Mucosa of stomach (tissue), 1 donor: ENCODE measurements around the gene CAMK2D.
"Not testable (repeated sequence)": the region's sequence is repeated elsewhere in the genome, so short reads cannot be mapped to it uniquely, and the experiment has no call there.

Source experiments
- H3K27me3 ChIP-seq: one replicate; pipeline ENCODE4 v1.7.0; 2013; ENCODE audit warnings: mild to moderate bottlenecking, low read length; ENCODE audit not compliant: control insufficient read depth, insufficient read depth
- H3K36me3 ChIP-seq: one replicate; pipeline ENCODE4 v1.7.0; 2013; ENCODE audit warnings: low read length; ENCODE audit not compliant: control insufficient read depth, insufficient read depth
- H3K4me1 ChIP-seq: one replicate; pipeline ENCODE4 v1.7.0; 2013; ENCODE audit warnings: mild to moderate bottlenecking, low read length; ENCODE audit not compliant: control insufficient read depth, insufficient read depth
- H3K4me3 ChIP-seq: one replicate; pipeline ENCODE4 v1.7.0; 2013; ENCODE audit warnings: low read length
- H3K9ac ChIP-seq: one replicate; pipeline ENCODE4 v1.7.0; 2013; ENCODE audit warnings: mild to moderate bottlenecking, low read length, moderate library complexity
- H3K9me3 ChIP-seq: one replicate; pipeline ENCODE4 v1.7.0; 2013; ENCODE audit warnings: mild to moderate bottlenecking, low read length, moderate library complexity; ENCODE audit not compliant: control insufficient read depth
- donor health status: Pancreatic carcinoma.

The CAMK2D gene

GRCh38 chr4:113718252-113718651 is 43.3 kb downstream of the CAMK2D start:
- no peak overlapping the region for H3K9ac ChIP-seq
- H3K4me1 ChIP-seq: peaks cover 3% of the 10 kb centered on the region

GRCh38 chr4:113711883-113712662 is 49.5 kb downstream of the CAMK2D start:
- no peaks in the 10 kb centered on the region for H3K27me3 ChIP-seq
- H3K9me3 ChIP-seq: no peaks in the 10 kb centered on the region
- H3K4me3 ChIP-seq: no peak overlapping the region
- no peak overlapping the region for H3K9ac ChIP-seq
- no peaks in the 10 kb centered on the region for H3K36me3 ChIP-seq
- H3K4me1 ChIP-seq: no peaks in the 10 kb centered on the region

More at GRCh38 chr4:113718252-113718651, 43.3 kb downstream of the CAMK2D start:
- H3K9me3 ChIP-seq: no peaks in the 10 kb centered on the region
- H3K36me3 ChIP-seq: no peaks in the 10 kb centered on the region
- H3K4me3 ChIP-seq: no peak overlapping the region
- H3K27me3 ChIP-seq: no peaks in the 10 kb centered on the region

- no peak overlapping the region for H3K4me3 ChIP-seq
- H3K36me3 ChIP-seq: no peaks in the 10 kb centered on the region
- H3K4me1 ChIP-seq: no peaks in the 10 kb centered on the region
- no peak overlapping the region for H3K9ac ChIP-seq
- no peaks in the 10 kb centered on the region for H3K27me3 ChIP-seq
- no peaks in the 10 kb centered on the region for H3K9me3 ChIP-seq
Observed at GRCh38 chr4:113708250-113708649, 53.3 kb downstream of the CAMK2D start.

GRCh38 chr4:113707048-113707447 is 54.5 kb downstream of the CAMK2D start:
- H3K4me3 ChIP-seq: no peak overlapping the region
- H3K27me3 ChIP-seq: no peaks in the 10 kb centered on the region
- no peaks in the 10 kb centered on the region for H3K4me1 ChIP-seq
- no peaks in the 10 kb centered on the region for H3K9me3 ChIP-seq
- H3K9ac ChIP-seq: no peak overlapping the region
- H3K36me3 ChIP-seq: no peaks in the 10 kb centered on the region

- H3K4me1 ChIP-seq, H3K9me3 ChIP-seq, H3K36me3 ChIP-seq, H3K9ac ChIP-seq, H3K27me3 ChIP-seq, H3K4me3 ChIP-seq: not testable (repeated sequence)
Observed at GRCh38 chr4:113705097-113705496, 56.4 kb downstream of the CAMK2D start.

GRCh38 chr4:113702596-113702995 is 58.9 kb downstream of the CAMK2D start:
- H3K36me3 ChIP-seq, H3K9me3 ChIP-seq, H3K4me1 ChIP-seq, H3K9ac ChIP-seq, H3K4me3 ChIP-seq, H3K27me3 ChIP-seq: not testable (repeated sequence)

- H3K36me3 ChIP-seq: no peaks in the 10 kb centered on the region
- H3K9me3 ChIP-seq: no peaks in the 10 kb centered on the region
- H3K27me3 ChIP-seq: no peaks in the 10 kb centered on the region
- H3K4me3 ChIP-seq: no peak overlapping the region
- H3K4me1 ChIP-seq: peaks cover 3% of the 10 kb centered on the region
- H3K9ac ChIP-seq: no peak overlapping the region
Observed at GRCh38 chr4:113701169-113701568, 60.4 kb downstream of the CAMK2D start.

GRCh38 chr4:113700602-113701150 is 60.9 kb downstream of the CAMK2D start:
- Histone ChIP-seq H3K27me3 (no peaks in the 10 kb centered on the region), H3K9ac (no peak overlapping the region), H3K9me3 (no peaks in the 10 kb centered on the region), H3K4me3 (no peak overlapping the region), H3K36me3 (no peaks in the 10 kb centered on the region), H3K4me1 (peaks cover 8% of the 10 kb centered on the region)

- Histone ChIP-seq H3K27me3 (no peaks in the 10 kb centered on the region), H3K9me3 (no peaks in the 10 kb centered on the region), H3K4me3 (no peak overlapping the region), H3K9ac (no peak overlapping the region), H3K36me3 (no peaks in the 10 kb centered on the region), H3K4me1 (peaks cover 12% of the 10 kb centered on the region)
Observed at GRCh38 chr4:113699772-113700171, 61.8 kb downstream of the CAMK2D start.

- Histone ChIP-seq H3K36me3 (no peaks in the 10 kb centered on the region), H3K9me3 (no peaks in the 10 kb centered on the region), H3K27me3 (no peaks in the 10 kb centered on the region), H3K4me3 (no peak overlapping the region), H3K9ac (no peak overlapping the region), H3K4me1 (peaks cover 29% of the 10 kb centered on the region)
Observed at GRCh38 chr4:113697429-113697828, 64.1 kb downstream of the CAMK2D start.

- Histone ChIP-seq H3K27me3 (no peaks in the 10 kb centered on the region), H3K9me3 (no peaks in the 10 kb centered on the region), H3K36me3 (no peaks in the 10 kb centered on the region), H3K9ac (no peak overlapping the region), H3K4me3 (no peak overlapping the region), H3K4me1 (peaks cover 29% of the 10 kb centered on the region)
Observed at GRCh38 chr4:113695328-113696169, 66.0 kb downstream of the CAMK2D start.

GRCh38 chr4:113694008-113694407 is 67.5 kb downstream of the CAMK2D start:
- Histone ChIP-seq H3K9ac (no peak overlapping the region), H3K9me3 (no peaks in the 10 kb centered on the region), H3K36me3 (no peaks in the 10 kb centered on the region), H3K27me3 (no peaks in the 10 kb centered on the region), H3K4me3 (no peak overlapping the region), H3K4me1 (peaks cover 29% of the 10 kb centered on the region)
